ENCODE measurements around the gene FHAD1.

- TF ChIP-seq CTCF (conservative IDR thresholded peaks at IDR 0.05 in 1 of 2, IDR thresholded peaks at IDR 0.05 in 1 of 2; ENCODE audit: extremely low read depth in 1 of 2, insufficient read depth in 1 of 2, low read depth in 1 of 2, low read length in 2 of 2): no peak
- no peak for TF ChIP-seq EZH2 (IDR thresholded peaks at IDR 0.05; ENCODE audit: borderline replicate concordance, low read length)
These were observed 17.3 kb upstream of the FHAD1 start for GRCh38 chr1:15229707-15230131.

All from mammary epithelial cell (primary cell).